Panc1 (cell line): ENCODE measurements around the gene ZNF345. TPM values are rescaled to one million over a fixed set of nuclear protein-coding genes. Genes with fewer than 3 reads are reported as not detected.

ENCODE experiments used
- total RNA-seq: library from RNA; stranded (reverse); gene quantifications from one replicate; pipeline ENCODE4 v1.2.1, GENCODE V29; 2021; ENCODE audit not compliant: unreplicated experiment

ZNF345 gene
- total RNA-seq, 1 experiment from 2014 or later, result 3.8 TPM

Other genes with a start within 250 kb of the ZNF345 start
- gene ZNF382, start 245.6 kb upstream of the ZNF345 start, total RNA-seq, result 1.6 TPM
- gene ZNF461, start 184.0 kb upstream of the ZNF345 start, total RNA-seq, result 14.0 TPM
- gene ZNF567, start 163.3 kb upstream of the ZNF345 start, total RNA-seq, result 11.3 TPM
- gene ZNF850, start 78.1 kb upstream of the ZNF345 start, total RNA-seq, result 15.3 TPM
- gene ZNF790, start 12.5 kb upstream of the ZNF345 start, total RNA-seq, result 5.8 TPM
- gene ZNF829, start 65.4 kb downstream of the ZNF345 start, total RNA-seq, result 7.2 TPM
- 19.3 TPM for gene ZNF568, start 65.5 kb downstream of the ZNF345 start, total RNA-seq
- gene ZNF420, start 227.6 kb downstream of the ZNF345 start, total RNA-seq, result 13.7 TPM